Prostate gland (tissue), 2 donors: ENCODE data around the gene AJAP1. TPM values are rescaled to one million over a fixed set of nuclear protein-coding genes. Genes with fewer than 3 reads are reported as not detected.

Experiments used
- DNase-seq: peaks from one replicate; pipeline ENCODE4 v3.0.0-alpha.2; 2019; ENCODE audit warnings: low spot score
- H3K27ac ChIP-seq, 2 donors: fragments of 200-600 bp; sonication (generic); 2 replicates each; pipeline ENCODE4 v1.5.1; 2017 to 2019
- H3K27me3 ChIP-seq: fragments of 200-600 bp; sonication (generic); replicated peaks from 2 replicates; pipeline ENCODE4 v1.5.1; 2019; ENCODE audit not compliant: insufficient read depth
- H3K36me3 ChIP-seq, 2 donors: fragments of 200-600 bp; sonication (generic); 1 replicate in 1 of 2; 2 replicates in 1 of 2; pipeline versions ENCODE4 v1.5.1 to v1.8.1; 2017 to 2019
- H3K4me1 ChIP-seq: fragments of 200-600 bp; sonication (generic); replicated peaks from 2 replicates; pipeline ENCODE4 v1.5.1; 2019
- H3K4me3 ChIP-seq, 2 donors: fragments of 200-600 bp; sonication (generic); 2 replicates each; pipeline ENCODE4 v1.5.1; 2017 to 2019
- H3K9me3 ChIP-seq: fragments of 200-600 bp; sonication (generic); 2 replicates; pipeline ENCODE4 v1.5.1; 2017
- POLR2A ChIP-seq: fragments of 450-650 bp; IDR thresholded peaks from one replicate; pipeline ENCODE4 v1.6.1; 2016; ENCODE audit warnings: antibody characterized with exemption, mild to moderate bottlenecking
- POLR2AphosphoS5 ChIP-seq: sonication (generic); formaldehyde crosslinking; IDR thresholded peaks from one replicate; pipeline ENCODE4 v1.6.1; 2017; ENCODE audit warnings: antibody characterized with exemption
- WGBS: methylation state at CpG from one replicate; pipeline ENCODE4 v1.1.5; 2018; 5-methylcytosine and 5-hydroxymethylcytosine counted together
- intact Hi-C: fragments of 100-400 bp; cut with DNase I; formaldehyde crosslinking; loops from one replicate; pipeline ENCODE4 v1.14.2; 2022
- total RNA-seq, 2 donors: library from RNA; depleted of rRNA; stranded (reverse); fragments of >200 nt; gene quantifications; one replicate each; pipeline ENCODE4 v1.1.0, GENCODE V29; 2016
- TF ChIP-seq, protein P1 (sequence below), 4 experiments: fragments of 200-600 bp in 2 of 4; fragments of 450-650 bp in 2 of 4; sonication (generic) in 2 of 4; IDR thresholded peaks; 1 replicate in 3 of 4; 2 replicates in 1 of 4; pipeline ENCODE4 v1.5.1; 2016 to 2019; ENCODE audit warnings: antibody characterized with exemption in 4 of 4, mild to moderate bottlenecking in 2 of 4, moderate library complexity in 2 of 4

Gene AJAP1
- total RNA-seq, 2 donors from 2014 or later, result 0.73 to 6.7 TPM

DNA sequence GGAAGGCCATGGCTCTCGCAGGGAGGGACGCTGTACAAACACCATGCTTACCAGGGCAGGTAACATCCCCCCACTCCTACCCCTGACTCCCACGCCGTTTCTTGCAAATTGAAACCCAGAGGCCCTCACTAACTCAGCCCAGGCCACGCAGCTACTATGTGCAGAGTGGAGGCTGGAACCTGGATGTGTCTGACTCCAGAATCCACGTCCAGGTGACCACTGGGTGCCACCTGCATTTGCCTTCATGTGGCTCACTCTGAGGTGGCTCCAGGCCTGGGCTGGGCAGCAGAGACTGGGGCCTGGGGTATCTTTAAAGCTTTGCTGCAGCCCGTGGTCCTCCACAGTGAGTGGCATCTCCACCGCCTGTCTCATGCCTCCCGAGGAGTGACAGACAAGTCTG lies 29.6 kb upstream of the AJAP1 start:
- intact Hi-C loops, result no loop called here
- DNase-seq, result no peak
- no peaks in the 10 kb centered on the region for H3K36me3 ChIP-seq
- H3K27me3 ChIP-seq, result peaks cover 2% of the 10 kb centered on the region
- no peak overlapping the region for H3K4me3 ChIP-seq
- no peaks in the 10 kb centered on the region for H3K9me3 ChIP-seq
- TF ChIP-seq, protein P1, sequence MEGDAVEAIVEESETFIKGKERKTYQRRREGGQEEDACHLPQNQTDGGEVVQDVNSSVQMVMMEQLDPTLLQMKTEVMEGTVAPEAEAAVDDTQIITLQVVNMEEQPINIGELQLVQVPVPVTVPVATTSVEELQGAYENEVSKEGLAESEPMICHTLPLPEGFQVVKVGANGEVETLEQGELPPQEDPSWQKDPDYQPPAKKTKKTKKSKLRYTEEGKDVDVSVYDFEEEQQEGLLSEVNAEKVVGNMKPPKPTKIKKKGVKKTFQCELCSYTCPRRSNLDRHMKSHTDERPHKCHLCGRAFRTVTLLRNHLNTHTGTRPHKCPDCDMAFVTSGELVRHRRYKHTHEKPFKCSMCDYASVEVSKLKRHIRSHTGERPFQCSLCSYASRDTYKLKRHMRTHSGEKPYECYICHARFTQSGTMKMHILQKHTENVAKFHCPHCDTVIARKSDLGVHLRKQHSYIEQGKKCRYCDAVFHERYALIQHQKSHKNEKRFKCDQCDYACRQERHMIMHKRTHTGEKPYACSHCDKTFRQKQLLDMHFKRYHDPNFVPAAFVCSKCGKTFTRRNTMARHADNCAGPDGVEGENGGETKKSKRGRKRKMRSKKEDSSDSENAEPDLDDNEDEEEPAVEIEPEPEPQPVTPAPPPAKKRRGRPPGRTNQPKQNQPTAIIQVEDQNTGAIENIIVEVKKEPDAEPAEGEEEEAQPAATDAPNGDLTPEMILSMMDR (IDR thresholded peaks at IDR 0.05), result no peak
- TF ChIP-seq POLR2AphosphoS5 (no peak), POLR2A (no peak)
- H3K4me1 ChIP-seq, result no peaks in the 10 kb centered on the region
- 82% methylated on average over 9 of the region's 9 CpGs for WGBS
- no peak overlapping the region for H3K27ac ChIP-seq

DNA sequence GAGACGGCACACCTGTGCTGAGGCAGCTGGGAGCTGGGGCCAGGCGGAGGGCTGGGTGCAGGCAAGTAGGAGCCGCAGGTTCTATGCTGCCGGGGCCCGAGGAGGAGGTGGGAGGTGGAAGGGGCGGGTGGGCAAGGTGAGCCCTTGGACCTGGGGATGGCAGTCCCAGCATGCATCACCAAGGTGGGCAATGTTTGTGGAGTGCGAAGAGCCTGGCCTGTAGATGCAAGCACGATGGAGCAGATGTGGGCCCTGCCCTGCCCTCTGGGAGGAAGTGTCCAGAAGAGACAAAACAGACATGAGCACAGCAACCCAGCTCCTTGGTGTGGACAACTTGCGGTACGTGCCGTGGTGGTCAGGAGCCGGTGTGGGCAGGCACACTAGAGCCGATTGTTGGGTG lies 28.3 kb upstream of the AJAP1 start:
- WGBS, result 85% methylated on average over 13 of the region's 13 CpGs
- intact Hi-C loops, result no loop called here
- no peak for DNase-seq
- no peaks in the 10 kb centered on the region for H3K36me3 ChIP-seq
- no peaks in the 10 kb centered on the region for H3K4me1 ChIP-seq
- H3K9me3 ChIP-seq, result no peaks in the 10 kb centered on the region
- no peak overlapping the region for H3K4me3 ChIP-seq
- H3K27me3 ChIP-seq, result peaks cover 2% of the 10 kb centered on the region
- TF ChIP-seq POLR2AphosphoS5 (no peak), POLR2A (no peak)
- TF ChIP-seq, protein P1 (IDR thresholded peaks at IDR 0.05), result no peak
- H3K27ac ChIP-seq, result no peak overlapping the region

DNA sequence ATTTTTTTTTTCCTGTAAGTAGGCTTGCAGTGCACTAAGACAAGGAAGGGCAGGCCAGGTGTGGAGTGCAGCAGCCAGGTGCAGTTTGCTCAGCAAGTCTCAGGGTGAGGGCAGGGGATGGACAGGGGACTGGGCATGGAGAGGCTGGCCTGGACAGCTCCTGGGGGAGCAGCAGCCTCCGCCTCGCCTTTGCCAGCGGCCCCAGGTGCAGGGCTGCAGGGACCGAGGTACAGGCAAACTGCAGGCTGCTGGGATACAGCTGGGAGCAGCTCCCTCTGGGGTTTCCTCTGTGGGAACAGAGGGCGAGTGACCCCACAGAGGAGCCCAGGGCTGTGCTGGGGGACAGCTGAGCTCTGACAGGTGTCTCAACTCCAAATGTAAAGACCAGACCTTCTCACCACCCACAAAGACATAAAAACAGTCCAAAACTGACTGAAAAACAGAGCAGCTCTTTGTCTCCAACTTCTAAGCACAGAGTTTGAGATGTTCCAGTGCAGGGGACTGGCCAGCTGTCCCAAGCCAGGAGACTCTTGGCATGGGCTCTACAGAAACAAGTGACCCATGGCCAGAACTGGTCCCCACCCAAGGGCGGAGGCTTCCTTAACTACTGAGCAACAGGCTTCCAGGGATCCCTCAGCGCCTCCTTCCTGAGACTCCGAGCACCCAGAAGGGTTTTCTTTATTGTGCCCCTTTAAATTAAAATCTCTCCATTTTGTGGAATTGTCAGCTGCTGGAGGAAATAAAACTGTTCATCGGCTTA lies 27.7 kb upstream of the AJAP1 start:
- intact Hi-C loops, result no loop called here
- H3K4me1 ChIP-seq, result no peaks in the 10 kb centered on the region
- DNase-seq, result no peak
- H3K9me3 ChIP-seq, result no peaks in the 10 kb centered on the region
- H3K4me3 ChIP-seq, result no peak overlapping the region
- H3K36me3 ChIP-seq, result no peaks in the 10 kb centered on the region
- H3K27me3 ChIP-seq, result peaks cover 2% of the 10 kb centered on the region
- no peak overlapping the region for H3K27ac ChIP-seq
- 82% methylated on average over 9 of the region's 9 CpGs for WGBS
- TF ChIP-seq POLR2A (no peak), POLR2AphosphoS5 (no peak)
- TF ChIP-seq, protein P1 (IDR thresholded peaks at IDR 0.05), result no peak

DNA sequence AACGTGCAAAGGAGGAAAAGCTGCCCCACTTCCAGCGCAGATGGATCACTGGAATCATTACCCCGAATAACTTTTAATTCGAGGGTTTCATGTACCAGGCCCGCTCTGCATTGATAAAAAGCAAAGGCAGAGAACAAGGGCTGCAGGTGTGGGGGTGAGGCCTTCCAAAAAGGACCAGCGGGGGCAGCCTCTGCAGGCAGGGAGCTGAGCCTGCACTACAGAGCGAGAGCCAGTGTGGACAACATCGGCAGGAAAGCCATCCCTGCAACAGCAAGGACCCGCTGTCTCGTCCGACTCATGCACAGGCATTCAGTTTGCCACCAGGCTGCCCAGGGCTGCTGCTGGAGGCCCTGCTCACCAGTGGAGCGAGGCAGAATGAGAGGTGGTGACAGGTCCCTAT lies 27.1 kb upstream of the AJAP1 start:
- Histone ChIP-seq H3K4me3 (no peak overlapping the region), H3K27me3 (peaks cover 2% of the 10 kb centered on the region), H3K36me3 (no peaks in the 10 kb centered on the region), H3K9me3 (no peaks in the 10 kb centered on the region), H3K27ac (no peak overlapping the region), H3K4me1 (no peaks in the 10 kb centered on the region)
- 84% methylated on average over 12 of the region's 12 CpGs for WGBS
- no peak for DNase-seq
- TF ChIP-seq, protein P1 (IDR thresholded peaks at IDR 0.05), result no peak
- TF ChIP-seq POLR2AphosphoS5, result no peak
- no peak for TF ChIP-seq POLR2A
- intact Hi-C loops, result no loop called here

DNA sequence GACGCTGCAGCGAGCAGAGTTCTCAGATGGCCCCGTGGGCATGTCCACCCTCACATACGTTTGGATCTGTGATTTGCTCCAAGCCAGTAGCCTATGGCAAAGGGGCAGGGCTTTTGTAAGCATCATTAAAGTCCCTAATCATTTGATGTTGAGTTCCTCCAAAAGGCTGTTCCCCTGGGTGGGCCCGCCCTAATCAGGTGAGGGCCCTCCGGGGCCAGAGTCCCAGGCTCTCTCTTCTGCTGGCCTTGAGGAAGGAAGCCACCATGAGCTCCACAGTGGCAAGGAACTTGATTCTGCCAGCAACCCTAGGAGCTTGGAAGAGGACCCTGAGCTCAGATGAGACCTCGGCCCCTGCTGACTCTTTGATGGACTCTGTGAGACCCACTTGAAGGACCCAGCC lies 25.4 kb upstream of the AJAP1 start:
- DNase-seq, result no peak
- Histone ChIP-seq H3K36me3 (no peaks in the 10 kb centered on the region), H3K9me3 (no peaks in the 10 kb centered on the region), H3K27me3 (no peaks in the 10 kb centered on the region), H3K4me3 (no peak overlapping the region), H3K4me1 (no peaks in the 10 kb centered on the region), H3K27ac (no peak overlapping the region)
- TF ChIP-seq POLR2AphosphoS5, result no peak
- TF ChIP-seq POLR2A, result no peak
- TF ChIP-seq, protein P1 (IDR thresholded peaks at IDR 0.05), result no peak
- intact Hi-C loops, result no loop called here
- 83% methylated on average over 7 of the region's 7 CpGs for WGBS
